ENCODE data around the gene DNAJB9. TPM values are rescaled to one million over a fixed set of nuclear protein-coding genes. Genes with fewer than 3 reads are reported as not detected.

Gene DNAJB9
- total RNA-seq, 1 donor from 2014 or later = 23.6 TPM

- Histone ChIP-seq H3K27me3 (ENCODE audit: low read depth) (no peaks in the 10 kb centered on the region), H3K27ac (no peak overlapping the region), H3K9me3 (no peaks in the 10 kb centered on the region), H3K4me1 (peaks cover 27% of the 10 kb centered on the region), H3K36me3 (peaks cover 48% of the 10 kb centered on the region), H3K4me3 (no peak overlapping the region)
- intact Hi-C loops (cut with DNase I) = no loop called here
- DNase-seq (no peak), ATAC-seq (no peak)
- no peak for TF ChIP-seq CTCF (IDR thresholded peaks at IDR 0.05)
Measured at GRCh38 chr7:108575156-108575555, 5.5 kb downstream of the DNAJB9 start.

DNA sequence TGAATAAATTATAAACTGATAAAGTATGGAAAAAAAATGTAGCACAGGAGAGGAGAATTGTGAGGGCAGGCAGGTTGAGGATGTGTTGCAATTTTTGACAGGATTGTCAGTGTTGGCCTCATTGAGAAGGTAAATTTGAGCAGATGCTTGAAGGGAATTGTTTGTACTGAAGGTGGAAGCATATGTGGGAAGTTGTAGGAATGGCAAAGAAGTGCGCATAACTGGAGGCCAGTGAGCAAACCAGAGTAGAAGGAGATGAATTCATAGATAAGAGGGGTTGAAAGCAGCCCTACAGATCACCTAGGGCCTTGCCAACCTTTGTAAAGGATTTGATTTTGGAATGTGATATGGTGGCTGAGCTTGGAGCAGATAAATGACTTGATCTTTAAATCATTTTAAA, 6.4 kb downstream of the DNAJB9 start:
- Histone ChIP-seq H3K27me3 (ENCODE audit: low read depth) (no peaks in the 10 kb centered on the region), H3K9me3 (no peaks in the 10 kb centered on the region), H3K27ac (no peak overlapping the region), H3K36me3 (peaks cover 48% of the 10 kb centered on the region), H3K4me1 (peaks cover 20% of the 10 kb centered on the region), H3K4me3 (no peak overlapping the region)
- no peak for ATAC-seq
- no peak for TF ChIP-seq CTCF (IDR thresholded peaks at IDR 0.05)
- intact Hi-C loops (cut with DNase I) = no loop called here
- DNase-seq = no peak

GRCh38 chr7:108578937-108579336, 9.3 kb downstream of the DNAJB9 start:
- Histone ChIP-seq H3K4me1 (peaks cover 5% of the 10 kb centered on the region), H3K36me3 (peaks cover 30% of the 10 kb centered on the region), H3K27ac (no peak overlapping the region), H3K4me3 (no peak overlapping the region), H3K9me3 (no peaks in the 10 kb centered on the region), H3K27me3 (ENCODE audit: low read depth) (no peaks in the 10 kb centered on the region)
- ATAC-seq (no peak), DNase-seq (no peak)
- no peak for TF ChIP-seq CTCF (IDR thresholded peaks at IDR 0.05)
- intact Hi-C loops (cut with DNase I) = no loop called here

GRCh38 chr7:108580298-108580697, 10.6 kb downstream of the DNAJB9 start:
- peaks cover 5% of the 10 kb centered on the region for H3K4me1 ChIP-seq
- intact Hi-C loops (cut with DNase I) = no loop called here

DNA sequence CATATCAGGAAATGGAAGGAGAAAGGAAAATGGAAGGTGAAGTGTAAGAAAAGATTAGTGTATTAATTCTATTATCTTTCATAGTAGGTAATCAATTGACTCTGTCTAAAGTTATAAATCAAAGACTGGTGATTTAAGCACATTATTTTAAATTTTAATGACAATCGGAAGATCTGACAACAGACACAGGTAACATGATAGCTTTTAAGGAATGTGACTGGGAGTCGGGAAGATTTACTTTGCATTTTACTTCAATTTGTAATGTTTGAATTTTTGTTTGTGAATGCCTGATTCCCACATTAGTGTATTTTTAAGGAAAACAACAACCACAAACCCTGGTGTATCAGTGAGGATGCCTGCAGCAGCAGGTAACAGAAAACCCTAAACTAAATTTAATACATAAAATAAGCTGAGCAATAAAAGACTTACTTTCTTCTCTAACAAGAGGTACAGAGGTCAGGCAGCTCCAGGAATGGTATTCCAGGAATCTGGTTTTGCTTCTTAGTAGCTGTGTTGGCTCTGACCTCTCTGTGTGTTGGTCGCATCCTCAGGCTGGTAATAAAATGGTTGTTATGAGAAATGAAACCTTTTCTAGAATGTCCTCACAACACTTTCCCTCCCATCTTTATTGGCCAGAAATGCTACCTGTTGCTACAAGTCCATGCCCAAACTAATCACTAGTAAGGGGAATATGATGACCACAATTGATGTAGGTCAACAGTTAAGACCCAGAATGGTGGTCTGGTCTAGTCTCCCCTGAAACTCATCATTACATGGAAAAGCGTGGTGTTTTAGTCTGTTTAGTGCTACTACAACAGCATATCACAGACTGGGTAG, 12.2 kb downstream of the DNAJB9 start:
- Histone ChIP-seq H3K36me3 (peaks cover 8% of the 10 kb centered on the region), H3K4me3 (no peak overlapping the region), H3K27me3 (ENCODE audit: low read depth) (no peaks in the 10 kb centered on the region), H3K4me1 (no peaks in the 10 kb centered on the region), H3K9me3 (no peaks in the 10 kb centered on the region), H3K27ac (no peak overlapping the region)
- TF ChIP-seq CTCF (IDR thresholded peaks at IDR 0.05) = no peak
- DNase-seq (no peak), ATAC-seq (peak; percentile 47 to 57)
- intact Hi-C loops (cut with DNase I) = no loop called here

More at GRCh38 chr7:108580298-108580697, 10.6 kb downstream of the DNAJB9 start:
- H3K4me3 ChIP-seq = no peak overlapping the region
- H3K27ac ChIP-seq = no peak overlapping the region
- ATAC-seq (peak in 1 of 2 donors; percentile 25), DNase-seq (no peak)
- H3K9me3 ChIP-seq = no peaks in the 10 kb centered on the region
- peaks cover 16% of the 10 kb centered on the region for H3K36me3 ChIP-seq
- H3K27me3 ChIP-seq (ENCODE audit: low read depth) = no peaks in the 10 kb centered on the region
- no peak for TF ChIP-seq CTCF (IDR thresholded peaks at IDR 0.05)
